Astrocyte of the spinal cord (primary cell): ENCODE results near the gene TLK2.

Experiments
- DNase-seq: peaks from one replicate; pipeline ENCODE4 v3.0.0; 2011; ENCODE audit warnings: low read depth, low spot score
- H3K4me3 ChIP-seq: 2 replicates; pipeline ENCODE4 v1.5.1; 2011; ENCODE audit warnings: low read depth, mild to moderate bottlenecking, low read length, moderate library complexity
- CTCF ChIP-seq: IDR thresholded peaks from 2 replicates; pipeline ENCODE4 v1.5.1; 2012; ENCODE audit warnings: low read depth, mild to moderate bottlenecking, low read length, inconsistent platforms
- in situ Hi-C: cut with HindIII; loops from 2 replicates; pipeline ENCODE4 v1.10.0; 2017; ENCODE audit warnings: low sequenced_read_pairs

The TLK2 gene

DNA sequence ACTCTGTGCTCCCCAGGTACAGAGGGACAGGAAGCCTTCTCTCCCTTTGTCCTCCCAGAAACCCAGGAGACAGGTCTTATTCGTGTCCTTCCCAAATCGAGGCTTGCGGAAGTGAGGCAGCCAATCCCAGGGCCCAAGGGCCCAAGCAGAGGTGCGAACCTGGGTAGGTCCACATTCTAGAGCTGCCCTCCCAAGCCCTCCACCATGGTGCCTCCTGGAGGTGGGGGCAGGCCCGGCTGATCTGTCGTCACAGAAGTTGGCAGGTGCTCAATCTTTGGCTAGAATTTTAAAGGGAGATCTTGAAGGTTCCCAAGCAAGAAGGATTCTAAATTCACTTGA, 170.3 kb downstream of the TLK2 start:
- no peak for DNase-seq
- in situ Hi-C loops = no loop called here
- no peak overlapping the region for H3K4me3 ChIP-seq
- no peak for TF ChIP-seq CTCF

DNA sequence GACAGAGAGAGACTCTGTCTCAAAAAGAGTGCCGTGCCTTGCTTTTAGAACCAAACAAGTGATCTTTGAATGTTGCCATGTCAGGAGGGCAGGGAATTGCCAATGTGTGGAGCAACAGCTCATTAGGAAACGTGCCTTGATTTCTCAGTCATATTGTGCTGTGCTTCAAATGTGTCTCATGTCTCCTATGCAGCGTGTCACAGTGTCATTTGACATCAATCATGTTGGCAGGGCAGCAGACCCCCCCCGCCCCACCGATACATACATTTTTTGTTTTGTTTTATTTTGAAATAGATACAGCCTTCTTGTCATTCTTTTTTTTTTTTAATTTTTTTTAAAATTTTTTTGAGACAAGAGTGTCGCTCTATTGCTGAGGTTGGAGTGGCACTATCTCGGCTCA, 170.9 kb downstream of the TLK2 start:
- H3K4me3 ChIP-seq = no peak overlapping the region
- TF ChIP-seq CTCF = no peak
- in situ Hi-C loops = no loop called here
- no peak for DNase-seq

GRCh38 chr17:62650587-62650986, 172.0 kb downstream of the TLK2 start:
- H3K4me3 ChIP-seq = no peak overlapping the region
- in situ Hi-C loops = no loop called here
- DNase-seq = no peak
- TF ChIP-seq CTCF = no peak

GRCh38 chr17:62652251-62653001, 173.8 kb downstream of the TLK2 start:
- DNase-seq = peak; percentile 69
- peak overlapping the region; percentile 35 for H3K4me3 ChIP-seq
- no peak for TF ChIP-seq CTCF
- in situ Hi-C loops = no loop called here

DNA sequence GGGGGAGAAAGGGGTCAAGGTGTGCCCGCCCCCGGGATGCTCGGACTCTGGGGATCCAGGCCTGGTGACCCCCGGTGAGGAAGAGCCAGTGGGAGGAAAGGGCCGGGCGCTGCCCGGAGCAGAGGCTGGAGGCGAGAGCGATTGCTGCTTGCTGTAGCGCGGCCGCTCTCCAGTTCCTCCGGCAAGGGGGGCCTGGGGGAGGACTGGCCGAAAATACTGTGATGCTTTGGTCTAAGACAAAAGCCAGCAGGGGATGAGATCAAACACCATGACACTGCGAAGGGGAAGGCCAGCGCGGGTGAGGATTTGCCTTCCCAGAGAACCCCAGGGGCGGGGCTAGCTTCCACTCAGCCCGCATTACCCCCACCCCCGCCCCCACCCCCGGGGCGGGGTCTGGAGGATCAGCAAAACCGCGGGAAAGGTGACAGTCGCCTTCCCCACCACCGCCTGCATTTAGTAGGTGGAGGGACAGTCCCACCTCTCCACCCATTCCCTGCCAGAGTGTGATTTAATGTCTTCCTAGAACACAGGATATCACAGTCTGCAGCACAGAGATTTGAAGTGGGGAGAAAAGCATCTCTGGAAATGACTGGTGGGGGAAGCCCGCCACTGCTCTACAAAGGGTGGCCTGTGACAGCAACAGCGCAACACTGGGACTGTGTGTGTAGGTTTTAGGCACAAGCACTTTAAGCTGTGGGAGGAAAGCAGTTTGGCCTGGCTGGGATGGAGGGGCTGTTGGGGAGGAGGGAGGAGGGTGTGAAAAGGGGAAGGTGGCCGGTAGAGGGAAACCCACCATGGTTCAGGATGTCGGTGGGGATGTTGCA, 174.6 kb downstream of the TLK2 start:
- DNase-seq = peak; percentile 68
- H3K4me3 ChIP-seq = peak overlapping the region; percentile 35
- in situ Hi-C loops = no loop called here
- TF ChIP-seq CTCF = no peak

DNA sequence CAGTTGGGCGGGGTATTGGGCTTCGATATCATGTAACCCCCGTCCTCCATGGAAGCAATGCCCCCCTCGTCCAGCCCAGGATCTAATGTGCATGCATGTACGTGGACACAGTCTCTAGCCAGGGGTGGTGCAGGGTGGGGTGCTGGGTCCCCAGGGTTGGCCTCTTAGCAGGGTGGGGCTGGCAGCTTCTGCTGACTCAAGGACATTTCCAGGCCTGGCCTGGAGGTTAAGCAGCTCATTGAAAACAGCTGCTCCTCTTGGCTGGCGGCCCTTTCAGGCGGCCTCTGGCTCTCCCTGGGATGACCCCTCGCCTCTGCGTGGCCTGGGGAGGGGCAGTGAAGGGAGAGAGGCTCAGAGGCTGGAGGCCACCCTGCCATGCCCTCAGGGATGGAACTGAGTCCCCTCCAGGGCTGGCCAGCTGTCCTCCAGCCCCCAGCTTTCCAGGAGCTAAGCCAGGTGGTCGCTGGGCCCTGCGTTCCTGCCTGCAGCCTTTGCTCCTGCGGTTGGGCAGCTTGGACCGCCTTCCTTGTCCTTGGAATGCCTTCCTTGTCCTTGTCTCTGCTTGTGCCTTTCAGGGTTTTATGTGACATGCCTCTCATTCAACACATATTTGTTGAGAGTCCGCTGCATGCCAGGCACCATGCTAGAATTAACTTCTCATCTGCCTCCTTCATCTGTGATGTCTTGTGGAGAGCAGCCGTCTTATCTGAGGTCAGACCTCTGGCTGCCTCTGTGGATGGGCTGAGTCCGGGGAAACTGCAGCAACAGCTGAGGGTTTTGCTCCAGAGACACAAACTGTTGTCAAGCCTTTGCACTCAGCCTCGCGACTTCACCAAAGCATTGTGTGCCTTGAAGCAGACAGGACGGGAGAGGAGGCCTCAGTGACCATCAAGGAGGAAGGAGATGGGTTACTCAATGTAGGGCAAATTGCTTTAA, 175.5 kb downstream of the TLK2 start:
- TF ChIP-seq CTCF = no peak
- in situ Hi-C loops = no loop called here
- no peak overlapping the region for H3K4me3 ChIP-seq
- peak; percentile 48 for DNase-seq
